Measurements from ENCODE around the gene SPI1.
"Not testable (repeated sequence)": the region's sequence is repeated elsewhere in the genome, so short reads cannot be mapped to it uniquely, and the experiment has no call there.

The SPI1 gene

DNA sequence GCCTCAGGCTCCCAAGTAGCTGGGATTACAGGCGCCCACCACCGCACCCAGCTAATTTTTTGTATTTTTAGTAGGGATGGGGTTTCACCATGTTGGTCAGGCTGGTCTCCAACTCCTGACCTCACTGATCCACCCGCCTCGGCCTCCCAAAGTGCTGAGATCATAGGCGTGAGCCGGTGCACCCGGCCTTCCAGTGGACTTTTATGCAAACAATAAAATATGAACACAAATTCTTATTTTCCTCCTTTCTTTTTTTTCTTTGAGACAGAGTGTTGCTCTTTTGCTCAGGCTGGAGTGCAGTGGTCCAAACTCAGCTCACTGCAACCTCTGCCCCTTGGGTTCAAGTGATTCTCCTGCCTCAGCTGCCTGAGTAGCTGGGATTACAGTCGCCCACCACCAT, 61.8 kb downstream of the SPI1 start:
- not testable (repeated sequence) for DNase-seq

DNA sequence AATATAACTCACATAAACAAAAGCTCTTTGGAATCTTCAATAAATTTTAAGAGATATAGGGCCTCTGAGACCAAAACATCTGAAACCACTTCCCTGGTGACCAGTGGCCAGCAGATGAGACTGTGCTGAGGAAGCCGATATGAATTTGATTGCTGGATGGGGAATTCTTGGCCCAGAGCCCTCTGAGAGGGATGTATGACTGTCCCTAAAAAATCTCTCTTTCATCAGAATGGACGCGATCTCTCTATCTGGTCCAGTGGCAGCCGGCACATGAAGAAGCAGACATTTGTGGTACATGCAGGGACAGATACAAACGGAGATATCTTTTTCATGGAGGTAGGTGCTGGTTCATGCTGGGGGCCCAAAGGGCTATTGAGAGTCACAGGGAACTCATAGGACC, 63.4 kb downstream of the SPI1 start:
- DNase-seq = no peak

DNA sequence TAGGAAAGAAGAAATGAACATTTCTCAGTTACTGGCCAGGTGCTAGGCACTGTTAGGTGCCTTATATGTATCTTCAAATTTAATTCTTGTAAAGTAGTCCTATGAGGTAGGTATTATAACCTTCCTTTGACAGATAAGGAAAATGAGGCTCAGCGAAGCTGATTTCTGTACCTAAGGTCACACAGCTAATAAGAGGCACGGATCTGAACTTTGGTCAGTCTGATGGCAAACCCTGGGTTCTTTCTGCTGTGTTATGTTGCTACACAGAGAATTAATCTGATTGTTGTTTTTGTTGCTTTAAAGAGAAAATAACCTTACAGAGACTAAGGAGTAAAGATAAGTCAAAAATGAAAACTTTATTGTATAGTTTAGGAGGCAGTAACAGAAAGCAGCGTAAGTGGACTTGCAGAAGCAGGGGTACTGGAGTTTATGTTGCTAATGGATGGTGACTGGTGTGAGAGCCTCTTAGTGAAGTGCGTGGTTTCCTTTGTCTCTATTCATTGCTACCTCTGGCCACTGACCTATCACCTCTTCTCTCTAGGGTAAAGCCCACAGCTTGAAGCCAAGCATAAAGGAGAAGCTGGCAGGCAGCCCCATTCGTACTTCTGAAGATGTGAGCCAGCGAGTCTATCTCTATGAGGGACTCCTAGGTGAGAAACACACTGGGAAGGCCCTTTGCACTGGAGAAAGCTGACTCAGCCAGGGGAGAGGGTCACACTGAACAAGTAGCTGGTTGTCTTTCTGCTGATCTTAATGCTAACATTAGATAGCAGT, 70.1 kb downstream of the SPI1 start:
- DNase-seq = no peak

DNA sequence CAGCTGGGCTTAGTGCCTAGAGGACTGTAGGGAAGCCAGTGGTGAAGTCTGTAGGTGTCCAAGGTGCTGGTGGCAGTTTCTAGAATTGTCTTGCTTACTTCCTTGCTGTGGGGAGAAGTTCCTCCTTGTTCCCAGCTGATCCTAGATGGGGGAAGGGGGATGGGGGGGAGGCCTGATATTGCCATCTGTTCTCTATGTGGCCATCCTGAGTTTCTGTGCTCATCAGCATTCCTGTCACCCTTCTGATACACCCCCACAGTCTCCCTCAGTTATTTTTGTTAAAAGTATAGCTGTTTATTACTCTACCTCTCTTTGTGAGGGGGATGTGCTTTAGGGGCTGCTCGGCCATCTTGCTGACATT, 71.9 kb downstream of the SPI1 start:
- DNase-seq = no peak

DNA sequence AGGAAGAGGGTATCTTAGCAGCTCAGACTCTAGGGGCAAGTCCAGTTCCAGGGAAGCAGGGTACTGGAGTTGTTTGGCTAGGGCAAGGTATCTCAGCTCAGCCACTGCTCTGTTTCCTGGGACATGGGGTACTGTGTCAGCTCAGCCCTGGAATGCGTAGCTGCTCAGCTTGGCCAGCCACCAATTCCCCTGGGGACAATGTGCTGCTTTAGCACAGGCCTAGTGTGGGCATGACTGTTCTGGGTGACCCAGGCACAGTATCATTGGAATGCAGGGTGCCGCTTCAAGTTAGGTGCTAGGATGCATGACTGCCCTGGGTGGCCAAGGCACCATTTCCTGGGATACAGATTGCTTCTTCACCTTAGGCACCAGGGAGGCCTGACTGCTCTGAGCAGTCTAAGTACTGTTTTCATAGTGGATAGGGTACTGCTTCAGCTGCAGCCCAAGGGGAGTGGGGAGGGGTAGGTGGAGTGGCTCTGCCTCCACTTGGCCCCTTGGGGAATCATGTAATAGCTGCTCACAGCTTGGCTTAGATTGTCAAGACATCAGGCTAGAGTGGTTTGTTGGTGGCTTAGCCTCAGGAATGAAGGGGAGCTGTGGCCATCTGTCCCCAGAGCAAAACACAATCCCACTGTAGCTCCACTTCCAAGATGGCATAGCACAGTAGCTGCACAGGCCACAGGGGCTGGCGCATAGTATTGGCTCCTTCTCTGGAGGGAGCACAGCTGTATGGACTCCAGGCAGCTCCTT, 72.4 kb downstream of the SPI1 start:
- no peak for DNase-seq
